SIG-M5 treated with dmso at 0.1 percent for 504 hours (cell line): ENCODE results near the gene COX6B2.
"Not testable (repeated sequence)": the region's sequence is repeated elsewhere in the genome, so short reads cannot be mapped to it uniquely, and the experiment has no call there.

Experiments used
- DNase-seq: peaks from one replicate; lab custom pipeline; 2025; ENCODE audit not compliant: unreplicated experiment; lab: John Stamatoyannopoulos, UW

COX6B2 gene

GRCh38 chr19:55345101-55345817, 9.3 kb downstream of the COX6B2 start:
- DNase-seq: no peak

GRCh38 chr19:55344444-55344843, 10.1 kb downstream of the COX6B2 start:
- no peak for DNase-seq

- no peak for DNase-seq
These were observed 12.7 kb downstream of the COX6B2 start for GRCh38 chr19:55341595-55342531.

- peak; percentile 56 for DNase-seq
These were observed 13.3 kb downstream of the COX6B2 start for GRCh38 chr19:55341171-55341588.

GRCh38 chr19:55340784-55341147, 13.8 kb downstream of the COX6B2 start:
- DNase-seq: peak; percentile 21

- peak; percentile 39 for DNase-seq
These were observed 14.4 kb downstream of the COX6B2 start for GRCh38 chr19:55339889-55340783.

GRCh38 chr19:55339105-55339888, 15.2 kb downstream of the COX6B2 start, which contains the start of gene KMT5C:
Gene KMT5C (plus strand): TSS chr19:55339876. CDS start chr19:55341937, 2,061 bp downstream.
- DNase-seq: peak; percentile 100

- DNase-seq: no peak
These were observed 18.4 kb downstream of the COX6B2 start for GRCh38 chr19:55336101-55336500.

- no peak for DNase-seq
These were observed 20.6 kb downstream of the COX6B2 start for GRCh38 chr19:55333870-55334269.

- DNase-seq: not testable (repeated sequence)
These were observed 24.7 kb downstream of the COX6B2 start for GRCh38 chr19:55329791-55330190.

GRCh38 chr19:55328774-55329318, 25.7 kb downstream of the COX6B2 start:
- not testable (repeated sequence) for DNase-seq

GRCh38 chr19:55325172-55325571, 29.3 kb downstream of the COX6B2 start, which contains the start of gene TMEM150B:
Gene TMEM150B (minus strand): TSS chr19:55325341. CDS start chr19:55321036, 4,305 bp downstream.
- DNase-seq: no peak

GRCh38 chr19:55324662-55325061, 29.9 kb downstream of the COX6B2 start:
- DNase-seq: no peak

GRCh38 chr19:55322204-55322885, 32.2 kb downstream of the COX6B2 start:
- DNase-seq: no peak

- DNase-seq: no peak
These were observed 32.9 kb downstream of the COX6B2 start for GRCh38 chr19:55321466-55322137.

- DNase-seq: no peak
These were observed 33.6 kb downstream of the COX6B2 start for GRCh38 chr19:55320844-55321419.

GRCh38 chr19:55319785-55320184, 34.7 kb downstream of the COX6B2 start:
- DNase-seq: no peak

GRCh38 chr19:55316646-55317045, 37.9 kb downstream of the COX6B2 start:
- DNase-seq: no peak
